Fibroblast of skin of abdomen (primary cell): ENCODE results near the gene SEPTIN1.
A peak's percentile ranks its signal among the peaks of the same experiment; 100 is the strongest.
"Not testable (repeated sequence)": the region's sequence is repeated elsewhere in the genome, so short reads cannot be mapped to it uniquely, and the experiment has no call there.

Source experiments
- DNase-seq: peaks from one replicate; pipeline ENCODE4 v3.0.0-alpha.2; 2013

The SEPTIN1 gene

GRCh38 chr16:30337964-30338357 is 44.4 kb downstream of the SEPTIN1 start:
- not testable (repeated sequence) for DNase-seq

GRCh38 chr16:30335598-30336474 is 46.5 kb downstream of the SEPTIN1 start:
- no peak for DNase-seq

- DNase-seq = peak; percentile 78
These were observed 47.2 kb downstream of the SEPTIN1 start for GRCh38 chr16:30335028-30335597.

GRCh38 chr16:30334473-30334989 is 47.8 kb downstream of the SEPTIN1 start:
- DNase-seq = peak; percentile 76
